Kidney epithelial cell (primary cell): ENCODE data around the gene ARIH2. TPM values are rescaled to one million over a fixed set of nuclear protein-coding genes. Genes with fewer than 3 reads are reported as not detected.

ENCODE experiments used
- DNase-seq: peaks from one replicate; pipeline ENCODE4 v3.0.0-alpha.2; 2010; ENCODE audit warnings: low read depth
- H3K27me3 ChIP-seq: 2 replicates; pipeline ENCODE4 v1.6.0; 2011; ENCODE audit warnings: low read length; ENCODE audit not compliant: control insufficient read depth, insufficient read depth
- H3K36me3 ChIP-seq: 2 replicates; pipeline ENCODE4 v1.5.1; 2011; ENCODE audit warnings: low read length; ENCODE audit not compliant: control insufficient read depth, insufficient read depth
- H3K4me3 ChIP-seq: 2 replicates; pipeline ENCODE4 v1.5.1; 2011; ENCODE audit warnings: low read depth, mild to moderate bottlenecking, control low read depth, low read length
- total RNA-seq: library from RNA; depleted of rRNA; stranded (reverse); fragments of >200 nt; gene quantifications from 2 replicates; pipeline ENCODE4 v1.2.3, GENCODE V29; 2015
- TF ChIP-seq, protein P1 (sequence below): IDR thresholded peaks from 2 replicates; pipeline ENCODE4 v1.5.1; 2011; ENCODE audit warnings: mild to moderate bottlenecking, moderate library complexity, low read length, control low read depth, inconsistent platforms; ENCODE audit not compliant: insufficient read depth, poor library complexity, severe bottlenecking

Gene ARIH2
- total RNA-seq, 1 donor from 2014 or later = 99.9 TPM

DNA sequence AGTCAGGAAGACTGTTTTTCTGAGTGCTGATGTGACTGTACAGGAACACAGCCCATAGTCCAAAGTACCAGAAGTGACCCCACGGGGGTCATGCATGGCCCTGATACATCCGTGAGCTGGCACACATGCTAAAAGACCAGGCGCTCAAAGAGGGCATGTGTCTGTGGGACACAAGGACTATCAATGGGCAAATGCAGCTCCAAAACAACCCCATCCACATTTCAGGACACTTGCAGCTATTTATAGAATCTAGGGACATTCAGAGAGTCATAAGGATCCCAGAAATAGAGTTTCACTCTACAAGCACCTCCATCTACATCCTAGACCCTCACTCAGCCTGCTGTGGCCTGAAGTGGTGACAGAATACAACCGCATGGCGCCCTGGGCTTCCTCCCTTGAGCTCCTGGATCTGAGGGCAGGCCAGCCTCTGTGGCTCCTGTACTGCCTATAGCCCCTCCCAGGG is 37.0 kb upstream of the ARIH2 start:
- no peaks in the 10 kb centered on the region for H3K36me3 ChIP-seq
- H3K4me3 ChIP-seq = no peak overlapping the region
- TF ChIP-seq, protein P1, sequence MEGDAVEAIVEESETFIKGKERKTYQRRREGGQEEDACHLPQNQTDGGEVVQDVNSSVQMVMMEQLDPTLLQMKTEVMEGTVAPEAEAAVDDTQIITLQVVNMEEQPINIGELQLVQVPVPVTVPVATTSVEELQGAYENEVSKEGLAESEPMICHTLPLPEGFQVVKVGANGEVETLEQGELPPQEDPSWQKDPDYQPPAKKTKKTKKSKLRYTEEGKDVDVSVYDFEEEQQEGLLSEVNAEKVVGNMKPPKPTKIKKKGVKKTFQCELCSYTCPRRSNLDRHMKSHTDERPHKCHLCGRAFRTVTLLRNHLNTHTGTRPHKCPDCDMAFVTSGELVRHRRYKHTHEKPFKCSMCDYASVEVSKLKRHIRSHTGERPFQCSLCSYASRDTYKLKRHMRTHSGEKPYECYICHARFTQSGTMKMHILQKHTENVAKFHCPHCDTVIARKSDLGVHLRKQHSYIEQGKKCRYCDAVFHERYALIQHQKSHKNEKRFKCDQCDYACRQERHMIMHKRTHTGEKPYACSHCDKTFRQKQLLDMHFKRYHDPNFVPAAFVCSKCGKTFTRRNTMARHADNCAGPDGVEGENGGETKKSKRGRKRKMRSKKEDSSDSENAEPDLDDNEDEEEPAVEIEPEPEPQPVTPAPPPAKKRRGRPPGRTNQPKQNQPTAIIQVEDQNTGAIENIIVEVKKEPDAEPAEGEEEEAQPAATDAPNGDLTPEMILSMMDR = no peak
- DNase-seq = no peak
- no peaks in the 10 kb centered on the region for H3K27me3 ChIP-seq

DNA sequence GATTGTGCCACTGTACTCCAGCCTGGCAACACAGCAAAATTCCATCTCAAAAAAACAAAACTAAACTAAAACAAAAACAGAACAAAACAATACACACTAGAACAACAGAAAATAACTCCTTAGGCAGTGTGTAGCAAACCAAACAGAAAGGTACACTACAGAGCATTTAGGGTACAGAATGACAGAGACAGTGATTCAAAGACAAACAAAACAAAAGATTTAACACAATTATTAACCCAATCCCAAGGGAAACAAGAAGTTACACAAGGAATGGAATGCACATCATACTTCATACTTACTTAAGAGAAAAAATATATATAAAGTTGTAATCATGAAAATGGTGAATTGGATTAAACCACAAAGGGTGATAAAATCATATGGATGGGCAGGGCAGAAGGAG is 32.9 kb upstream of the ARIH2 start:
- no peak overlapping the region for H3K4me3 ChIP-seq
- H3K27me3 ChIP-seq = no peaks in the 10 kb centered on the region
- DNase-seq = no peak
- TF ChIP-seq, protein P1 = no peak
- H3K36me3 ChIP-seq = no peaks in the 10 kb centered on the region

DNA sequence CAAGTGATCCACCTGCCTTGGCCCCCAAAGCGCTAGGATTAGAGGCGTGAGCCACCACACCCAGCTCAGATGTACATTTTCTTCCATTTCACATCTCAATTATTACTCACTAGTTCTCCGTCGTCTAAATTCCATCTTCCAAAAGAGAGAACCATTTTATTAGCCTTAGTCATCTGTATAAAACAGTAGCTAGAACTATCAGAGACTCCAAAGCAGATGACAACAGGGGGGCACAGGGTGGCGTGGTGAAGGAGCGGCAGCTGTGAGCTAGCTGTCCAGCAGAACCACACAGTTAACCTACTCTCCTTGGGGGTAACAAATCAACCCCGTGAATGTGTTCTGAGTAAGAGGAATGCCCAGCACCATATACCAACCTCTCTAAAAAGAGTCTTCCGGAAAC is 27.0 kb upstream of the ARIH2 start:
- Histone ChIP-seq H3K4me3 (no peak overlapping the region), H3K27me3 (no peaks in the 10 kb centered on the region), H3K36me3 (no peaks in the 10 kb centered on the region)
- TF ChIP-seq, protein P1 = no peak
- DNase-seq = no peak

DNA sequence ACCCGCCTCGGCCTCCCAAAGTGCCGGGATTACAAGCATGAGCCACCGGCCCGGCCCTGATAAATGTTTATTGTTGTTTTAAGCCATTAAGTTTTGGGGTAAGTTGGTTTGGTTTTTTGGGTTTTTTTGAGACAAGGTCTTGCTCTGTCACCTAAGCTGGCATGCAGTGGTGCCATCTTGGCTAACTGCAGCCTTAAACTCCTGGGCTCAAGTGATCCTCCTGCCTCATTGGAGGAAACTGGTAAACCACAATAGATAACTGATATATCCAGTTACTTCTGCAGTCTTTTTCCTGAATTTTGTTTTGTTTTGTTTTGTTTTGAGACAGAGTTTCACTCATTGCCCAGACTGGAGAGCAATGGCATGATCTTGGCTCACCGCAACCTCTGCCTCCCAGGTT is 24.1 kb upstream of the ARIH2 start:
- no peak overlapping the region for H3K4me3 ChIP-seq
- no peak for DNase-seq
- TF ChIP-seq, protein P1 = no peak
- no peaks in the 10 kb centered on the region for H3K36me3 ChIP-seq
- H3K27me3 ChIP-seq = no peaks in the 10 kb centered on the region

DNA sequence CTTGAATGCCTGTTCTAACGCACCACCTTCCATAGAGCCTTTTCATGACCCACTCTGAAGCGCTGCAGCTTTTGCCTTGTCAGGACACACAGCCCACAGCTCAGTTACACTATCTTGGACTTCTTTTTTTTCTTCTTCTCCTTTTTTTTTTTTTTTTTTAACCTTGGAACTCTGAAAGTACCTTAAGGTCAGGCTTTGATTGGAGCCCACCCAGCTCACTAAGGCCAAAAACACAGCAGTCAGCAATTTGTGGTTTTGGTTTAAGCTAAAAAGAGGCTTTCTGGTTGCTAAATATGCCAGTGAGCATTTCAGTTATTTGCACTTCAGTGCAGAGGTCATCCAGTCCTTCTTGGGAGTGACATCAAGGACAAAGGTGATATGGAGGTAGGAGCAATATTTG is 21.7 kb upstream of the ARIH2 start:
- TF ChIP-seq, protein P1 = no peak
- no peaks in the 10 kb centered on the region for H3K27me3 ChIP-seq
- no peak overlapping the region for H3K4me3 ChIP-seq
- no peak for DNase-seq
- no peaks in the 10 kb centered on the region for H3K36me3 ChIP-seq
